Activated CD4-positive, alpha-beta memory T cell treated with anti-CD3 and anti-CD28 coated beads, Interleukin-2, amount 10 ng/mL, durations not matched to agents 7 days and 5 days (primary cell): Measurements from ENCODE around the gene LRP1B. TPM values are rescaled to one million over a fixed set of nuclear protein-coding genes. Genes with fewer than 3 reads are reported as not detected.

Experiments
- CTCF ChIA-PET: fragments of 350-600 bp; sonication (Branson Sonifier 250); formaldehyde crosslinking; loops from one replicate; lab custom pipeline; 2021; ENCODE audit warnings: antibody characterized with exemption, inconsistent platforms; lab: Charles Lee
- POLR2A ChIA-PET: fragments of 350-600 bp; sonication (Branson Sonifier 250); formaldehyde crosslinking; loops from one replicate; lab custom pipeline; 2021; ENCODE audit warnings: antibody characterized with exemption; lab: Charles Lee
- DNase-seq: peaks from one replicate; pipeline ENCODE4 v3.0.0-alpha.2; 2020
- H3K27ac Mint-ChIP-seq: one replicate; pipeline ENCODE4 v1.8.0; 2021; ENCODE audit warnings: mild to moderate bottlenecking, mixed read lengths
- H3K27me3 Mint-ChIP-seq: one replicate; pipeline ENCODE4 v1.8.0; 2021; ENCODE audit warnings: mixed read lengths
- H3K36me3 Mint-ChIP-seq: one replicate; pipeline ENCODE4 v1.8.0; 2021; ENCODE audit warnings: low read depth, mixed read lengths
- H3K4me1 Mint-ChIP-seq: one replicate; pipeline ENCODE4 v1.8.0; 2021; ENCODE audit warnings: mixed read lengths
- H3K4me3 Mint-ChIP-seq: one replicate; pipeline ENCODE4 v1.8.0; 2021; ENCODE audit warnings: mild to moderate bottlenecking, mixed read lengths
- H3K9me3 Mint-ChIP-seq: one replicate; pipeline ENCODE4 v1.8.0; 2021; ENCODE audit warnings: mixed read lengths
- total RNA-seq, 2 experiments: library from RNA; stranded (reverse); gene quantifications; one replicate each; pipeline ENCODE4 v1.2.3, GENCODE V29; 2021

LRP1B gene
- total RNA-seq, 2 experiments from 2014 or later: not detected

GRCh38 chr2:141068053-141068682, 1062.6 kb downstream of the LRP1B start:
- H3K36me3 Mint-ChIP-seq: no peaks in the 10 kb centered on the region
- no peaks in the 10 kb centered on the region for H3K4me1 Mint-ChIP-seq
- H3K4me3 Mint-ChIP-seq: no peak overlapping the region
- H3K9me3 Mint-ChIP-seq: peaks cover 12% of the 10 kb centered on the region
- CTCF ChIA-PET: no interaction called here
- POLR2A ChIA-PET: no interaction called here
- H3K27ac Mint-ChIP-seq: no peak overlapping the region
- DNase-seq: no peak
- no peaks in the 10 kb centered on the region for H3K27me3 Mint-ChIP-seq

DNA sequence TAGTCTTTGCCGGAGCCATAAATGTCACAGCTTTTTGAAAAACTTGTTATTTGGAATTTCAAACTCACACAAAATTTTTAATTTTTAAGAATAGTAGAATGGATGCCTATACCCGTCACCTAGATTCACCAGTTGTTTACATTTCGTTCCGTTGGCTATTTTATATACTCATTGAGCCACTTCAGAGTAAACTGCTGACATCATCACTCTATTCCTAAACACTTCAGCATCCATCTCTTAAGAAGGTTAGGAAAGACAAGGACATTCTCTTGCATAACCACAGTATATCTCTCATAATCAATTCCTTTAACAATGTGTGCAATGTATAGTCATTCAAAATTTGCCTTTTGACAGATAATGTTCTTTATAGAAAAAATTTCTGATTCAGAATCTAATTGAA, 1065.8 kb downstream of the LRP1B start:
- ChIA-PET CTCF (no interaction called here), POLR2A (no interaction called here)
- H3K36me3 Mint-ChIP-seq: no peaks in the 10 kb centered on the region
- no peak for DNase-seq
- H3K4me1 Mint-ChIP-seq: no peaks in the 10 kb centered on the region
- no peak overlapping the region for H3K4me3 Mint-ChIP-seq
- H3K27ac Mint-ChIP-seq: no peak overlapping the region
- H3K9me3 Mint-ChIP-seq: peaks cover 12% of the 10 kb centered on the region
- H3K27me3 Mint-ChIP-seq: no peaks in the 10 kb centered on the region

DNA sequence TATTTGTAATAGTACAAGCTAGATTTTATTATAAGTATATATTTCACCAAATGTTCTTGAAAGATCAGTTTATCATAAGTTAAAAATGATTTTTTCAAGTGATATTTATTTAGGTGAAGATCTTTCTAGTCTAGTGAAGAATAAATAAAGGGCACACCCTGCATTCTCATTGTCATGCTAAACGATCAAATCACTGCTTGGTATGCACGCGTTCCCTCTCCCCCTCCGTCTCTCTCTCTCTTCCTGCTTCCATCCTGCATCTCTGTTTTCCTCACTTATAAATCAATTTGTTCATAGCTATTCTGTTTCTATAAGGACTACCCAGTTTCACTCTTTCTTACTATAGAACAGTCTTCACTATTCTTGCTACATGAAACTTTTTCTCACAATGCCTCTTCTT, 1067.4 kb downstream of the LRP1B start:
- H3K27ac Mint-ChIP-seq: no peak overlapping the region
- ChIA-PET CTCF (no interaction called here), POLR2A (no interaction called here)
- H3K4me1 Mint-ChIP-seq: no peaks in the 10 kb centered on the region
- no peaks in the 10 kb centered on the region for H3K36me3 Mint-ChIP-seq
- no peak overlapping the region for H3K4me3 Mint-ChIP-seq
- peaks cover 9% of the 10 kb centered on the region for H3K9me3 Mint-ChIP-seq
- DNase-seq: no peak
- no peaks in the 10 kb centered on the region for H3K27me3 Mint-ChIP-seq

DNA sequence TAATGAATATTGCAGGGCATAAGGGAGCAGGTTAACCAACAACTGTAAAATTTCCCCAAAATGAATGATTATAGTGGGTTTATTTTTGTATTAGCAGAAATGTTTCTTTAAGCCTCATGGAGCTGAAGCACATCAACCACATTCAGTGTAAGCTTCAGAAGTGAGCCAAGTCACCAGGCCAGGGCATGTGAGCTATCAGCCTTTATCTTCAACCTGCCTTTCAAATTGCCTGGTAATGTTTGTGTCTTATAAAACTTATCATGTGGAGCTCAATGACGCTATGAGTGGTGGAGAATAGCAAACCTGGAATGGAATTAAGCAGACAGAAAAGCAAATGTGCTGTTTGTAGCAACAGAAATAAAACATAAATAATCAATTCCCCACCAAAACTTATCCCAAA, 1068.4 kb downstream of the LRP1B start:
- CTCF ChIA-PET: no interaction called here

GRCh38 chr2:141062031-141062430, 1068.8 kb downstream of the LRP1B start:
- no peak overlapping the region for H3K4me3 Mint-ChIP-seq
- H3K36me3 Mint-ChIP-seq: no peaks in the 10 kb centered on the region
- DNase-seq: no peak
- H3K27me3 Mint-ChIP-seq: no peaks in the 10 kb centered on the region
- H3K9me3 Mint-ChIP-seq: peaks cover 5% of the 10 kb centered on the region
- POLR2A ChIA-PET: no interaction called here
- no peak overlapping the region for H3K27ac Mint-ChIP-seq
- CTCF ChIA-PET: no interaction called here
- no peaks in the 10 kb centered on the region for H3K4me1 Mint-ChIP-seq

More for the DNA sequence above, 1068.4 kb downstream of the LRP1B start:
- H3K36me3 Mint-ChIP-seq: no peaks in the 10 kb centered on the region
- no peak overlapping the region for H3K27ac Mint-ChIP-seq
- no peaks in the 10 kb centered on the region for H3K27me3 Mint-ChIP-seq
- H3K4me1 Mint-ChIP-seq: no peaks in the 10 kb centered on the region
- no peak for DNase-seq
- POLR2A ChIA-PET: no interaction called here
- H3K4me3 Mint-ChIP-seq: no peak overlapping the region
- peaks cover 8% of the 10 kb centered on the region for H3K9me3 Mint-ChIP-seq

DNA sequence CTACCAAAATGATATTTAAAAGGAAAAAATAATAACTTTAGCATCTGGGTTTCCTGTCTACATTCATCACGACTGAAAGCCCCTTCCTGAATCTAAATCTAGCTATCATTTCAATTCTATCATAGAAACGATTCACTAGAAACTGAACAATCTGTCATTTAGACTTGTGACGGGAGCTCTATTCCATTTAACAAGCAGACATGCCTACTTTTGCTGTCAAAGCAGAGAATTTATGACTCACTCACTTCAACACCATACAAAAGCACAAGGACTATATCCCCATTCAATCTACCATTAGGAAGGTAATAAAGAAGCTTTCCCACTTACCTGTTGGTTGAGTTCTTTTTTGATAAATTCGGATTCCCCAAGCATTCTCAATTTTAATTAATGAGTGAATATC, 1072.3 kb downstream of the LRP1B start:
- CTCF ChIA-PET: no interaction called here
- Mint-ChIP-seq H3K27me3 (no peaks in the 10 kb centered on the region), H3K27ac (no peak overlapping the region)

GRCh38 chr2:141055531-141055930, 1075.3 kb downstream of the LRP1B start:
- Mint-ChIP-seq H3K4me3 (no peak overlapping the region), H3K9me3 (peaks cover 11% of the 10 kb centered on the region), H3K27me3 (no peaks in the 10 kb centered on the region), H3K27ac (no peak overlapping the region), H3K36me3 (no peaks in the 10 kb centered on the region), H3K4me1 (no peaks in the 10 kb centered on the region)
- DNase-seq: no peak
- CTCF ChIA-PET: no interaction called here
- POLR2A ChIA-PET: no interaction called here

More for the DNA sequence above, 1072.3 kb downstream of the LRP1B start:
- POLR2A ChIA-PET: no interaction called here
- Mint-ChIP-seq H3K9me3 (peaks cover 3% of the 10 kb centered on the region), H3K4me3 (no peak overlapping the region), H3K36me3 (no peaks in the 10 kb centered on the region), H3K4me1 (no peaks in the 10 kb centered on the region)
- no peak for DNase-seq

GRCh38 chr2:141048951-141049350, 1081.9 kb downstream of the LRP1B start:
- Mint-ChIP-seq H3K27me3 (no peaks in the 10 kb centered on the region), H3K36me3 (no peaks in the 10 kb centered on the region), H3K9me3 (peaks cover 19% of the 10 kb centered on the region), H3K4me3 (no peak overlapping the region), H3K27ac (no peak overlapping the region), H3K4me1 (no peaks in the 10 kb centered on the region)
- ChIA-PET CTCF (no interaction called here), POLR2A (no interaction called here)
- DNase-seq: no peak

DNA sequence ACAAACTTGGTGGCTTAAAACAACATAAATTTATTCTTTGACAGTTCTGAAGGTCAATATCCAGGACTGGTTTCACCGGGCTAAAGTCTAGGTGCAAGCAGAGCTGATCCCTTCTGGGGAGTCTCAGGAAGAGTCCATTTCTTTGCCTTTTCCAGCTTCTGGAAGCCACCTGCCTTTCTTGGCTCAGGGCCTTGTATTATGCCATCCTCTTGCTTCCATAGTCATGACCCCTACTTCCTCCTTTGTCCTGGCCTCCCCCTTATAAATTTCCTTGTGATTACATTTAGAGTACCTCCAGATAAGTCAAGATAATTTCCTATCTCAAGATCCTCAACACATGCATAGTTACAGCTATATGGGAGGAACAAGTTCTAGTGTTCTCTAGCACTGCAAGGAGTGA, 1089.5 kb downstream of the LRP1B start:
- no peaks in the 10 kb centered on the region for H3K4me1 Mint-ChIP-seq
- H3K9me3 Mint-ChIP-seq: peaks cover 7% of the 10 kb centered on the region
- H3K4me3 Mint-ChIP-seq: no peak overlapping the region
- H3K27ac Mint-ChIP-seq: no peak overlapping the region
- ChIA-PET POLR2A (no interaction called here), CTCF (no interaction called here)
- DNase-seq: no peak
- H3K36me3 Mint-ChIP-seq: no peaks in the 10 kb centered on the region
- H3K27me3 Mint-ChIP-seq: no peaks in the 10 kb centered on the region

- H3K36me3 Mint-ChIP-seq: no peaks in the 10 kb centered on the region
- H3K27ac Mint-ChIP-seq: no peak overlapping the region
- no peak overlapping the region for H3K4me3 Mint-ChIP-seq
- CTCF ChIA-PET: no interaction called here
- peaks cover 8% of the 10 kb centered on the region for H3K9me3 Mint-ChIP-seq
- H3K27me3 Mint-ChIP-seq: no peaks in the 10 kb centered on the region
- POLR2A ChIA-PET: no interaction called here
- DNase-seq: no peak
- H3K4me1 Mint-ChIP-seq: no peaks in the 10 kb centered on the region
Measured at GRCh38 chr2:141038341-141038740, 1092.5 kb downstream of the LRP1B start.

GRCh38 chr2:141037361-141037760, 1093.5 kb downstream of the LRP1B start:
- Mint-ChIP-seq H3K27me3 (no peaks in the 10 kb centered on the region), H3K4me3 (no peak overlapping the region), H3K9me3 (peaks cover 6% of the 10 kb centered on the region), H3K36me3 (no peaks in the 10 kb centered on the region), H3K27ac (no peak overlapping the region), H3K4me1 (no peaks in the 10 kb centered on the region)
- DNase-seq: no peak
- ChIA-PET CTCF (no interaction called here), POLR2A (no interaction called here)

DNA sequence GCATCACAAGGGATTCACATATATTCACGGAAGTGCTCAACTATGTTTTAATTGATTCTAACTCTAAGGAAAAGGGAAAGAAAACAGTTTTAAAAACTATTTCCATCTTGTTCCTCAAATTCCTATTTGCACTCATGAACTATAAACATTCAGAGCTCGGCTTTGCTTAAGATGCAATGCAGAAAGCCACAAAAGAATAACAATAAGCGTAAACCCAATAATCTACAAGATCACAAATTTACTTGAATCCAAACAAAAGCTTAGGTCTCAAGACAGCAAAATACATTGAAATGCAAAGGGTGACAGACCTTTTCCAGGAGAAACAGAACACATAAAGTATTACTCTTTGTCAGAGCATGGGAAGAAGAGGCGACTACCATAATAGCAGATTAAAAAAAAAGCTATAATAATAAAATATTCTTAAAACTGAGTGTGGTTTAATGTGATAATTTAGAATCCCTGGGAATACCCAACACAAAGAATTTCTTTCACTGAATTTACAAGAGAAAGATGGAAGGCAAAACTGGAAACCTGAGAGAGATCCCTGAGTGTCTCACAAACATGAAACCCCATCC, 1094.9 kb downstream of the LRP1B start:
- Mint-ChIP-seq H3K4me1 (no peaks in the 10 kb centered on the region), H3K9me3 (peaks cover 1% of the 10 kb centered on the region), H3K27ac (no peak overlapping the region), H3K36me3 (no peaks in the 10 kb centered on the region), H3K27me3 (no peaks in the 10 kb centered on the region), H3K4me3 (no peak overlapping the region)
- DNase-seq: no peak
- CTCF ChIA-PET: no interaction called here
- POLR2A ChIA-PET: no interaction called here

GRCh38 chr2:141029428-141030078, 1101.3 kb downstream of the LRP1B start:
- H3K9me3 Mint-ChIP-seq: peaks cover 7% of the 10 kb centered on the region
- no peaks in the 10 kb centered on the region for H3K27me3 Mint-ChIP-seq
- no peaks in the 10 kb centered on the region for H3K36me3 Mint-ChIP-seq
- DNase-seq: no peak
- POLR2A ChIA-PET: no interaction called here
- H3K4me3 Mint-ChIP-seq: no peak overlapping the region
- CTCF ChIA-PET: no interaction called here
- no peaks in the 10 kb centered on the region for H3K4me1 Mint-ChIP-seq
- no peak overlapping the region for H3K27ac Mint-ChIP-seq

DNA sequence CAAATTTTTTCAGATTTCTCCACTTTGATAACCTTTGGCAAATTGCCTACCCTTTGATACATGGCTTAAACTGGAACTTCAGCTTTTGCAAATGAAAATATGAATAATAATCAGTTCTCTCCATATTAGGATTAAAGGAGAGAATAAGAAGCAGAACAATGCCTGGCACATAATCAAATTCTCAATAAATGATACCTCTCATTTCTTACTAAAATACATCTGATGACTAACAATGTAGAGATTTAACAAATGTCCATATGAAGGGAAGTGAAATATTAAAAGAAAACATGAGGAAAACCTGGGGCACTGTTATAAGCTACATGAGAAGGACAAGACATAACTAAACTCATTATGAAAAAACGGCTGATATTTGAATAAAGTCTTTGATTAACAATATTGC, 1103.6 kb downstream of the LRP1B start:
- DNase-seq: no peak
- H3K4me1 Mint-ChIP-seq: no peaks in the 10 kb centered on the region
- ChIA-PET CTCF (no interaction called here), POLR2A (no interaction called here)
- peaks cover 7% of the 10 kb centered on the region for H3K9me3 Mint-ChIP-seq
- no peak overlapping the region for H3K4me3 Mint-ChIP-seq
- H3K27ac Mint-ChIP-seq: no peak overlapping the region
- H3K27me3 Mint-ChIP-seq: no peaks in the 10 kb centered on the region
- H3K36me3 Mint-ChIP-seq: no peaks in the 10 kb centered on the region
